GM12878 (cell line): ENCODE measurements around the gene WDR59. TPM values are rescaled to one million over a fixed set of nuclear protein-coding genes. Genes with fewer than 3 reads are reported as not detected.

Source experiments
- BCL11A ChIP-seq: IDR thresholded peaks from 2 replicates; pipeline ENCODE4 v1.6.1; 2011; ENCODE audit warnings: low read depth, low read length
- CBX5 ChIP-seq: sonication (generic); IDR thresholded peaks from 2 replicates; pipeline ENCODE4 v1.6.1; 2016; ENCODE audit warnings: low read depth, moderate library complexity, mild to moderate bottlenecking, inconsistent platforms
- CHD4 ChIP-seq: fragments of 200-600 bp; sonication (generic); IDR thresholded peaks from 2 replicates; pipeline ENCODE4 v1.6.1; 2016; ENCODE audit warnings: mild to moderate bottlenecking
- CREB1 ChIP-seq: IDR thresholded peaks from 2 replicates; pipeline ENCODE4 v1.6.1; 2012; ENCODE audit warnings: low read depth, mild to moderate bottlenecking, inconsistent platforms
- ETV6 ChIP-seq, 2 experiments: fragments of 450-650 bp in 1 of 2; IDR thresholded peaks in 1 of 2; conservative IDR thresholded peaks in 1 of 2; 2 replicates each; pipeline ENCODE4 v1.6.1; 2014; ENCODE audit warnings: antibody characterized with exemption in 1 of 2, borderline replicate concordance in 1 of 2, low read depth in 1 of 2, mild to moderate bottlenecking in 1 of 2, moderate library complexity in 1 of 2
- FOS ChIP-seq: IDR thresholded peaks from 3 replicates; pipeline ENCODE4 v1.6.1; 2011; ENCODE audit warnings: borderline replicate concordance; ENCODE audit not compliant: insufficient read length; ENCODE audit errors: extremely low read depth
- GABPA ChIP-seq: IDR thresholded peaks from 2 replicates; pipeline ENCODE4 v1.6.1; 2014; ENCODE audit warnings: antibody characterized with exemption, low read depth, mild to moderate bottlenecking, inconsistent platforms
- JUND ChIP-seq: IDR thresholded peaks from 2 replicates; pipeline ENCODE4 v1.6.1; 2012; ENCODE audit warnings: low read depth, mild to moderate bottlenecking, low read length, improper control_type of control experiment, moderate library complexity
- MTA2 ChIP-seq: fragments of 450-650 bp; IDR thresholded peaks from 2 replicates; pipeline ENCODE4 v1.6.1; 2016; ENCODE audit warnings: low read depth, mild to moderate bottlenecking, moderate library complexity
- MTA3 ChIP-seq: IDR thresholded peaks from 2 replicates; pipeline ENCODE4 v1.6.1; 2012; ENCODE audit warnings: low read length, inconsistent platforms, borderline replicate concordance
- NFIC ChIP-seq: IDR thresholded peaks from 2 replicates; pipeline ENCODE4 v1.6.1; 2012; ENCODE audit warnings: low read depth, mild to moderate bottlenecking, inconsistent platforms, low read length, moderate library complexity
- NFXL1 ChIP-seq: fragments of 450-650 bp; IDR thresholded peaks from 2 replicates; pipeline ENCODE4 v1.6.1; 2017; ENCODE audit warnings: antibody characterized with exemption, mild to moderate bottlenecking, borderline replicate concordance
- NR2C2 ChIP-seq: IDR thresholded peaks from 2 replicates; pipeline ENCODE4 v1.6.1; 2011; ENCODE audit warnings: borderline replicate concordance, low read depth; ENCODE audit not compliant: control insufficient read depth, insufficient read length
- TCF12 ChIP-seq: IDR thresholded peaks from 2 replicates; pipeline ENCODE4 v1.6.1; 2011; ENCODE audit warnings: low read depth, mild to moderate bottlenecking, low read length
- ZNF384 ChIP-seq: IDR thresholded peaks from 2 replicates; pipeline ENCODE4 v1.6.1; 2012; ENCODE audit warnings: low read depth, mild to moderate bottlenecking, low read length, improper control_type of control experiment, borderline replicate concordance
- ZNF592 ChIP-seq: fragments of 450-650 bp; IDR thresholded peaks from 2 replicates; pipeline ENCODE4 v1.6.1; 2017; ENCODE audit warnings: mild to moderate bottlenecking, moderate library complexity
- polyA plus RNA-seq, 11 experiments: library from polyadenylated mRNA; depleted of rRNA in 4 of 11; unstranded in 6 of 11; stranded (reverse) in 5 of 11; fragments of >200 nt; fragmentation: Nextera tagmentation in 4 of 11; fragmentation: Illumina TruSeq in 1 of 11; extraction: Ambion mirVana in 4 of 11; extraction: Trizol in 1 of 11; gene quantifications; 1 replicate in 1 of 11; 2 replicates in 10 of 11; pipeline versions ENCODE4 v1.2.1 to v1.2.3, GENCODE V29; 2011 to 2016; ENCODE audit warnings: inconsistent platforms in 2 of 11, missing spikeins in 2 of 11, low read depth in 1 of 11
- total RNA-seq, 4 experiments: library from RNA; depleted of rRNA in 3 of 4; stranded (reverse); fragments of >200 nt in 3 of 4; fragmentation: Illumina TruSeq in 1 of 4; extraction: Trizol in 1 of 4; gene quantifications; 2 replicates each; pipeline versions ENCODE4 v1.2.1 to v1.2.3, GENCODE V29; 2013 to 2021
- TF ChIP-seq, protein P1 (sequence below): fragments of 450-650 bp; formaldehyde crosslinking; IDR thresholded peaks from 2 replicates; pipeline ENCODE4 v1.5.0; 2022; ENCODE audit warnings: mild to moderate bottlenecking, missing genetic modification characterization
- TF ChIP-seq, protein P2 (sequence below): fragments of 450-650 bp; IDR thresholded peaks from 2 replicates; pipeline ENCODE4 v1.6.1; 2017; ENCODE audit warnings: borderline replicate concordance
- TF ChIP-seq, protein P3 (sequence below): IDR thresholded peaks from 2 replicates; pipeline ENCODE4 v1.6.1; 2012; ENCODE audit warnings: low read depth, low read length, improper control_type of control experiment

The WDR59 gene
- total and polyA plus RNA-seq, 10 of the 15 experiments (the other 5 are each of a cell fraction or from before 2014, with no cell fraction given) = 9.7 to 78.4 (median 24.5) TPM

DNA sequence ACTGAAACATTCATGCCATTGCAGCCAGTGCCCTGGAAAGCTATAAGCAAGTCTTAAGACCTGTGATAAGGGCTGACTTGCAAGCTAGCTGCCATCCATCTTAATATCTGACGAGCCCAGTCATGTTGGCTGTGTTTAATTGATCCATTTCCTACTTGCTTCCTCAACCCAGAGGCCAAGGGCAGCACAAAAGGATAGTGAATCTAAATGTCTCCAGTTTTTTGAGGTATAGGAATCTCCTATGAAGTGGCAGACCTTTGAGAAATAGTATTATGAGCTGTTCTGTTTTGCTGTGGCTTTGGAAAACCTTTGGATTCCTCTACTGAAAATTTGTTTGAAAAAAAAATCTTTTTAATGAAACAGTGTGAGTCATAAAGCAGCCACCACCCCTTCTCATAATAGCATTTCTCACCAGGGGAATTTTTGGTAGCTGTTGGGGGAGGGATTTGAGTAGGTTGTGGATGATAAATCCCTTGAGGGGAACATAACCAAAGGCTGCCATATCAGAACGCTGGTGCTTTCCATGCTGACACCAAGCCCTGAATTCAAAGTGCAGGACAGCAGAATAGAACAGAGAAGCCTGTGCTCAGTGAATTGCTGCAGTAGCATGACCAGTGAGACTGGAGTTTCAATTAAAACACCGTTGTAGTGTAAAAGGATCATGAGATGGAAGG is 26.8 kb upstream of the WDR59 start (continued):
- TF ChIP-seq CBX5 (no peak), CREB1 (no peak), MTA3 (no peak), BCL11A (peak; percentile 91), JUND (0 out of 2 replicates have a peak, but pooled peaks have one; percentile 63), MTA2 (peak; percentile 92), FOS (no peak), NFXL1 (no peak), CHD4 (no peak), ZNF384 (peak; percentile 86), TCF12 (peak; percentile 63; the same call in 1 of the 2 replicates), NFIC (peak; percentile 93), GABPA (no peak), ZNF592 (no peak), ETV6 (conservative IDR thresholded peaks at IDR 0.05 in 1 of 2, IDR thresholded peaks at IDR 0.05 in 1 of 2; ENCODE audit: borderline replicate concordance in 1 of 2, low read depth in 1 of 2) (peak in 1 of 2 experiments; percentile 41; a peak in 1 of 4 replicates), NR2C2 (no peak)
- TF ChIP-seq, protein P1, sequence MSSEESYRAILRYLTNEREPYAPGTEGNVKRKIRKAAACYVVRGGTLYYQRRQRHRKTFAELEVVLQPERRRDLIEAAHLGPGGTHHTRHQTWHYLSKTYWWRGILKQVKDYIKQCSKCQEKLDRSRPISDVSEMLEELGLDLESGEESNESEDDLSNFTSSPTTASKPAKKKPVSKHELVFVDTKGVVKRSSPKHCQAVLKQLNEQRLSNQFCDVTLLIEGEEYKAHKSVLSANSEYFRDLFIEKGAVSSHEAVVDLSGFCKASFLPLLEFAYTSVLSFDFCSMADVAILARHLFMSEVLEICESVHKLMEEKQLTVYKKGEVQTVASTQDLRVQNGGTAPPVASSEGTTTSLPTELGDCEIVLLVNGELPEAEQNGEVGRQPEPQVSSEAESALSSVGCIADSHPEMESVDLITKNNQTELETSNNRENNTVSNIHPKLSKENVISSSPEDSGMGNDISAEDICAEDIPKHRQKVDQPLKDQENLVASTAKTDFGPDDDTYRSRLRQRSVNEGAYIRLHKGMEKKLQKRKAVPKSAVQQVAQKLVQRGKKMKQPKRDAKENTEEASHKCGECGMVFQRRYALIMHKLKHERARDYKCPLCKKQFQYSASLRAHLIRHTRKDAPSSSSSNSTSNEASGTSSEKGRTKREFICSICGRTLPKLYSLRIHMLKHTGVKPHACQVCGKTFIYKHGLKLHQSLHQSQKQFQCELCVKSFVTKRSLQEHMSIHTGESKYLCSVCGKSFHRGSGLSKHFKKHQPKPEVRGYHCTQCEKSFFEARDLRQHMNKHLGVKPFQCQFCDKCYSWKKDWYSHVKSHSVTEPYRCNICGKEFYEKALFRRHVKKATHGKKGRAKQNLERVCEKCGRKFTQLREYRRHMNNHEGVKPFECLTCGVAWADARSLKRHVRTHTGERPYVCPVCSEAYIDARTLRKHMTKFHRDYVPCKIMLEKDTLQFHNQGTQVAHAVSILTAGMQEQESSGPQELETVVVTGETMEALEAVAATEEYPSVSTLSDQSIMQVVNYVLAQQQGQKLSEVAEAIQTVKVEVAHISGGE (CRISPR knock-in tag) = no peak
- TF ChIP-seq, protein P2, sequence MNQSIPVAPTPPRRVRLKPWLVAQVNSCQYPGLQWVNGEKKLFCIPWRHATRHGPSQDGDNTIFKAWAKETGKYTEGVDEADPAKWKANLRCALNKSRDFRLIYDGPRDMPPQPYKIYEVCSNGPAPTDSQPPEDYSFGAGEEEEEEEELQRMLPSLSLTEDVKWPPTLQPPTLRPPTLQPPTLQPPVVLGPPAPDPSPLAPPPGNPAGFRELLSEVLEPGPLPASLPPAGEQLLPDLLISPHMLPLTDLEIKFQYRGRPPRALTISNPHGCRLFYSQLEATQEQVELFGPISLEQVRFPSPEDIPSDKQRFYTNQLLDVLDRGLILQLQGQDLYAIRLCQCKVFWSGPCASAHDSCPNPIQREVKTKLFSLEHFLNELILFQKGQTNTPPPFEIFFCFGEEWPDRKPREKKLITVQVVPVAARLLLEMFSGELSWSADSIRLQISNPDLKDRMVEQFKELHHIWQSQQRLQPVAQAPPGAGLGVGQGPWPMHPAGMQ = no peak
- TF ChIP-seq, protein P3, sequence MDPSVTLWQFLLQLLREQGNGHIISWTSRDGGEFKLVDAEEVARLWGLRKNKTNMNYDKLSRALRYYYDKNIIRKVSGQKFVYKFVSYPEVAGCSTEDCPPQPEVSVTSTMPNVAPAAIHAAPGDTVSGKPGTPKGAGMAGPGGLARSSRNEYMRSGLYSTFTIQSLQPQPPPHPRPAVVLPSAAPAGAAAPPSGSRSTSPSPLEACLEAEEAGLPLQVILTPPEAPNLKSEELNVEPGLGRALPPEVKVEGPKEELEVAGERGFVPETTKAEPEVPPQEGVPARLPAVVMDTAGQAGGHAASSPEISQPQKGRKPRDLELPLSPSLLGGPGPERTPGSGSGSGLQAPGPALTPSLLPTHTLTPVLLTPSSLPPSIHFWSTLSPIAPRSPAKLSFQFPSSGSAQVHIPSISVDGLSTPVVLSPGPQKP = no peak
